GM19023 (cell line): ENCODE measurements around the gene MSANTD2.
A peak's percentile ranks its signal among the peaks of the same experiment; 100 is the strongest.

Experiments
- ATAC-seq: cut with Tn5 transposase; IDR thresholded peaks from one replicate; pipeline ENCODE4 v1.9.1; 2021; ENCODE audit warnings: mild to moderate bottlenecking, moderate library complexity; ENCODE audit not compliant: unreplicated experiment

The MSANTD2 gene

GRCh38 chr11:124756033-124756752 lies 44.0 kb downstream of the MSANTD2 start:
- ATAC-seq = no peak

- no peak for ATAC-seq
These were observed 45.5 kb downstream of the MSANTD2 start for GRCh38 chr11:124754710-124755109.

- no peak for ATAC-seq
These were observed 45.9 kb downstream of the MSANTD2 start for GRCh38 chr11:124754309-124754708.

GRCh38 chr11:124753624-124754023 lies 46.6 kb downstream of the MSANTD2 start:
- ATAC-seq = no peak

GRCh38 chr11:124753205-124753604 lies 47.0 kb downstream of the MSANTD2 start:
- no peak for ATAC-seq

GRCh38 chr11:124752471-124753102 lies 47.6 kb downstream of the MSANTD2 start:
- no peak for ATAC-seq

- no peak for ATAC-seq
These were observed 48.3 kb downstream of the MSANTD2 start, which contains the start of gene VSIG2 for GRCh38 chr11:124751741-124752470. Gene VSIG2 (minus strand): TSS chr11:124752255. CDS start chr11:124752137, 118 bp downstream.

GRCh38 chr11:124751391-124751740 lies 48.8 kb downstream of the MSANTD2 start:
- ATAC-seq = no peak

GRCh38 chr11:124749912-124750311 lies 50.3 kb downstream of the MSANTD2 start:
- ATAC-seq = no peak

- ATAC-seq = no peak
These were observed 51.5 kb downstream of the MSANTD2 start for GRCh38 chr11:124748481-124749343.

- no peak for ATAC-seq
These were observed 52.1 kb downstream of the MSANTD2 start for GRCh38 chr11:124748100-124748418.

- ATAC-seq = no peak
These were observed 52.7 kb downstream of the MSANTD2 start for GRCh38 chr11:124747406-124748099.

GRCh38 chr11:124746621-124747243 lies 53.5 kb downstream of the MSANTD2 start:
- peak; percentile 91 for ATAC-seq

- peak; percentile 18 for ATAC-seq
These were observed 54.2 kb downstream of the MSANTD2 start for GRCh38 chr11:124745835-124746620.

GRCh38 chr11:124745270-124745834 lies 54.9 kb downstream of the MSANTD2 start:
- ATAC-seq = no peak

GRCh38 chr11:124743050-124743449 lies 57.2 kb downstream of the MSANTD2 start:
- no peak for ATAC-seq

GRCh38 chr11:124742555-124742954 lies 57.7 kb downstream of the MSANTD2 start:
- ATAC-seq = no peak

- peak; percentile 43 for ATAC-seq
These were observed 59.8 kb downstream of the MSANTD2 start for GRCh38 chr11:124740277-124740882.
